GM21528 (cell line): ENCODE data around the gene HLA-A.

Experiments
- ATAC-seq: cut with Tn5 transposase; IDR thresholded peaks from one replicate; pipeline ENCODE4 v1.9.1; 2021; ENCODE audit warnings: mild to moderate bottlenecking, moderate library complexity; ENCODE audit not compliant: unreplicated experiment, low FRiP score

HLA-A gene

DNA sequence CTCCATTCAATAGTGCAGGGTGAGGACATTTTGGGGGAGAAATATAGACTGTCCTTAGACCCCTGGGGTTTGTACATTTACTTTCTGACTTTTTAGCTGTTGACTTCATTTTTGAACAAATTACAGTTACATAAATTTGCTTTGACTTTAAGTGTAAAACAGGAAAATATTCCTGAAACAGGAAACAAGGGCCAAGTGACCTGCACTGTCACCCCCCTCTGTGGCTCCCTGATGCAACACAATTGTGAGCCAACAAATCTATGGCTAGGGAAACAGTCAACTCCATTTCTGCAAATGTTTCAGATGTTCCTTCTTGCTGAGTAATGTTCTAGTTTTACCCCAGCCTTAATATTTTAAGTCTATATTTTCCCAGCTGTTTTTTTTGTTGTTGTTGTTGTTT, 39.8 kb downstream of the HLA-A start:
- ATAC-seq: no peak

GRCh38 chr6:29984232-29984631, 41.9 kb downstream of the HLA-A start:
- ATAC-seq: no peak

DNA sequence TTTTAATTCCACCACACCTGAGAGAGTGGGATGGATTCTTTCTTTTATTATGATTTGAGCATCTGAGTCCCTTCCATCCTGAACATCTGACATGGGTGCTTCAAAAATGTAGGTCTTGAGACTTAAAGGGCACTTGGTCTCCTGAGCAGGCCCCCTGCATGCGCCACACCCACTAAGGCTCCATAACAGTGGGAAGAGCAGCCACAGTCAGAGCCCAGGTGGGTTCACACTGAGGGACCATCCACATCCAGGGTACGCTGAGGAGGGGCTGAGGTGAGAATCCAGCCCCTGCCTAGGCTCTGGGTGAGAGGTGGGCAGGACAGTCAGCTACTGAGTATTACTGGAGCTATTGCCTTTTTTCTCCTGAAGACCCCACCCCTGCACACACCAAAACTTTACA, 42.7 kb downstream of the HLA-A start:
- ATAC-seq: no peak

DNA sequence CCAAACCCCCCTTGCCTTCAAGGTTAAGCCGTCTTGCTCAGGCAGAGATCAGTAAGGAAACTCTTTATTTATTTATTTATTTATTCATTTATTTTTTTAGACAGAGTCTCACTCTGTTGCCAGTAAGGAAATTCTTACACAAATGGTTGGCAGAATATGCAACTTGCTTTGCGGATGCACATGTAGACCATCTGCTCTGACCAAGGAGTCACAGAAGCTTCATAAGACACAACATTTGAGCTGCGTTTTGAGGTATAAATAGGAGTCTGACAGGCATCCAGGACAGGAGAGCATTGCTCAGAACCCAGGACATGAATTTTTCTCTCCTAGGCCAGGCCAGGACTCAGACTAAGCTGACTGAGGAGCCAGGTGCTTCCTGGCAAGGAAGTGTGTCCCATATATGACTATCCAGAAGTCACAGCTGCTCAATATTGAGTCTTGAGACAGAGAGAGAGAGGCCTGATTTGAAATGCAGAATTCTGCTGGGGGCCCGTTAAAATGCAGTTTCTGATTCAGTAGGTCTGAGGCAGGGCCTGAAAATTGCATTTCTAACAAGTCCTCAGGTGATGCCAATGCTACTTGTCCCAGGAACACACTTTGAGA, 43.9 kb downstream of the HLA-A start:
- no peak for ATAC-seq

- ATAC-seq: no peak
These were observed 46.9 kb downstream of the HLA-A start for GRCh38 chr6:29989211-29989610.

GRCh38 chr6:29990931-29991330, 48.6 kb downstream of the HLA-A start:
- ATAC-seq: no peak

DNA sequence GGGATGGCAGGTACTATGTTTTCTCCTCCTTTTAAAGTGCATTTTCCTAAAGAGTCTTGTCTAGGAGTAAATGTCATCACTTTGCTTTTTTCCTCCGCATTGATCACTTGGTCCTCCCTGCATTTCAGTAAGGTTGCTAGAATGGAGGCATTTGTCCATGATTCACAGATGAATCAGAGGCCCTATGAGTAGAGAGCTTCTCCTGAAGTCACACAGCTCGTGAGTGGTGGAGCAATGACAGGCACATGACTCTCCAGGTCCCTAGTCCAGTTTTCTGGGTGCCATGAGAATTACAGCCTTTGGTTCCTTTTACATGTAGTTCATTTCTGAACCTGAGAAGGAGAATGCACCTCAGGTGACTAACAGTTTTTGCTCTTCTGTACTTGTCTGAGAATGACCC, 50.5 kb downstream of the HLA-A start:
- ATAC-seq: no peak

DNA sequence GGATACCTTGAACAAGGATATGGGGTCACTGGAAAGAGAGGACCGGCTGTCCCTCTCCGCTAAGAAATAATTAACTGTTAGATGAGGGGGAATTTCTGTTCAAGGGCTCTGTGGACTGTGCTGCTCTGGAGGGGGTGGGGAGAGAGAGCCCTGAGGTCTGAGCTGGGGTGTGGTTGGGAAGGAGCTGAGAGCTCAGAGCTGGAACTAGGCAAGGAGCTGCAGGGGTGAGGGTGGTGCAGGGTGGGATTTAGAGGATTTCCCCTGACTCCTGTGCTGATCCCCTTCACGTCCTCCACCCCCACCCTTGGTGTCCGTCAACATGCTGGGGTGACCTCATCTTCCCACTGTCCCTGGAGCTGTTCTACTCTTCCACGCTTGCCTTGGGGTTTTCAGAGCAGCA, 52.5 kb downstream of the HLA-A start:
- ATAC-seq: no peak

- no peak for ATAC-seq
These were observed 53.0 kb downstream of the HLA-A start for GRCh38 chr6:29995340-29995777.
